HepG2 (cell line): ENCODE measurements around the gene PEMT. TPM values are rescaled to one million over a fixed set of nuclear protein-coding genes. Genes with fewer than 3 reads are reported as not detected.

Experiments used
- ATAC-seq: fragments of 200-7000 bp; cut with Tn5 transposase; 3 replicates; pipeline ENCODE4 v1.9.1; 2020; ENCODE audit warnings: mild to moderate bottlenecking, moderate library complexity
- BruUV-seq: library from RNA; stranded (reverse); fragments of 400-500 nt; replicated peaks from 2 replicates; lab custom pipeline; 2021; lab: Mats Ljungman, UMichigan
- CTCF ChIA-PET: fragments of 300-600 bp; formaldehyde crosslinking; extraction: SDS; loops from one replicate; lab custom pipeline; 2021; ENCODE audit warnings: low total read pairs, inconsistent platforms, low intra/inter-chr PET ratio; lab: Yijun Ruan, JAX
- POLR2A ChIA-PET: fragments of 350-600 bp; sonication (Branson Sonifier 250); formaldehyde crosslinking; loops from one replicate; lab custom pipeline; 2020; ENCODE audit warnings: antibody characterized with exemption, inconsistent platforms; lab: Yijun Ruan, JAX
- DNase-seq: peaks from one replicate; pipeline ENCODE4 v3.0.0-alpha.2; 2015; ENCODE audit warnings: low spot score
- FAIRE-seq: peaks from 3 replicates; lab custom pipeline; 2011; peaks lifted over from hg19 to GRCh38; lab: Jason Lieb, UNC
- H2AFZ ChIP-seq: one replicate; pipeline ENCODE4 v1.6.1; 2011; ENCODE audit warnings: low read length, inconsistent platforms
- H3K27ac ChIP-seq: fragments of 300-600 bp; 3 replicates; pipeline ENCODE4 v1.8.0; 2011; ENCODE audit warnings: mixed run types, mild to moderate bottlenecking, mixed read lengths, low read length, inconsistent platforms; ENCODE audit not compliant: insufficient read depth; ENCODE audit errors: extremely low read length
- H3K27me3 ChIP-seq, 2 experiments: fragments of 200-600 bp in 1 of 2; 2 replicates in 1 of 2; 3 replicates in 1 of 2; pipeline versions ENCODE4 v1.6.0 to v1.8.0; 2011; ENCODE audit warnings: low read length in 2 of 2, mild to moderate bottlenecking in 2 of 2, moderate library complexity in 2 of 2, inconsistent platforms in 1 of 2; ENCODE audit not compliant: insufficient read depth in 2 of 2, control insufficient read depth in 1 of 2
- H3K36me3 ChIP-seq, 2 experiments: fragments of 200-600 bp in 1 of 2; replicated peaks in 1 of 2; 2 replicates in 1 of 2; 3 replicates in 1 of 2; pipeline versions ENCODE4 v1.5.1 to v1.8.0; 2011; ENCODE audit warnings: low read length in 2 of 2, inconsistent platforms in 1 of 2; ENCODE audit not compliant: insufficient read depth in 2 of 2, control insufficient read depth in 1 of 2
- H3K4me1 ChIP-seq: 2 replicates; pipeline ENCODE4 v1.5.1; 2012; ENCODE audit warnings: low read length, inconsistent platforms; ENCODE audit not compliant: insufficient read depth
- H3K4me2 ChIP-seq: 2 replicates; pipeline ENCODE4 v1.6.0; 2011; ENCODE audit warnings: low read depth, low read length, inconsistent platforms
- H3K4me3 ChIP-seq, 3 experiments: fragments of 200-600 bp in 1 of 3; sonication (generic), shearing (Covaris generic) in 1 of 3; replicated peaks in 1 of 3; 2 replicates each; pipeline ENCODE4 v1.5.1; 2011 to 2016; ENCODE audit warnings: low read length in 3 of 3, inconsistent platforms in 2 of 3, low read depth in 2 of 3, mild to moderate bottlenecking in 2 of 3, control low read depth in 1 of 3, mixed read lengths in 1 of 3; ENCODE audit not compliant: insufficient read depth in 1 of 3
- H3K79me2 ChIP-seq: one replicate; pipeline ENCODE4 v1.6.1; 2011; ENCODE audit warnings: low read length, inconsistent platforms; ENCODE audit not compliant: insufficient read depth
- H3K9ac ChIP-seq: 2 replicates; pipeline ENCODE4 v1.6.0; 2011; ENCODE audit warnings: mild to moderate bottlenecking, low read depth, low read length, inconsistent platforms; ENCODE audit not compliant: insufficient read depth
- H3K9me3 ChIP-seq: 2 replicates; pipeline ENCODE4 v1.5.1; 2012; ENCODE audit warnings: mild to moderate bottlenecking, low read length
- H4K20me1 ChIP-seq: 2 replicates; pipeline ENCODE4 v1.6.0; 2011; ENCODE audit warnings: inconsistent platforms, mild to moderate bottlenecking, low read length, moderate library complexity; ENCODE audit not compliant: insufficient read depth
- HES4 ChIP-seq: sonication (generic); formaldehyde crosslinking; IDR thresholded peaks from 2 replicates; pipeline ENCODE4 v1.9.0; 2021; ENCODE audit warnings: mild to moderate bottlenecking, missing genetic modification reagents, borderline replicate concordance
- MAFG ChIP-seq: sonication (generic); formaldehyde crosslinking; IDR thresholded peaks from 2 replicates; pipeline ENCODE4 v1.5.1; 2020; ENCODE audit warnings: mild to moderate bottlenecking, missing genetic modification reagents
- MED8 ChIP-seq: sonication (generic); formaldehyde crosslinking; IDR thresholded peaks from 2 replicates; pipeline ENCODE4 v1.8.1; 2023; ENCODE audit warnings: mild to moderate bottlenecking, missing genetic modification reagents; ENCODE audit not compliant: insufficient replicate concordance
- SCMH1 ChIP-seq: sonication (generic); formaldehyde crosslinking; IDR thresholded peaks from 2 replicates; pipeline ENCODE4 v1.9.0; 2021; ENCODE audit warnings: missing genetic modification reagents, mild to moderate bottlenecking, borderline replicate concordance
- SOX13 ChIP-seq, 3 experiments: fragments of 450-650 bp in 1 of 3; sonication (generic) in 1 of 3; formaldehyde crosslinking in 1 of 3; IDR thresholded peaks in 2 of 3; conservative IDR thresholded peaks in 1 of 3; 2 replicates each; pipeline versions ENCODE4 v1.5.0 to v1.6.1; 2016 to 2020; ENCODE audit warnings: antibody characterized with exemption in 1 of 3, mild to moderate bottlenecking in 1 of 3, missing compliant biosample characterization in 1 of 3, missing genetic modification reagents in 1 of 3, moderate library complexity in 1 of 3
- ZC3H13 ChIP-seq: sonication (generic); formaldehyde crosslinking; IDR thresholded peaks from 2 replicates; pipeline ENCODE4 v1.8.1; 2023; ENCODE audit warnings: mild to moderate bottlenecking, missing genetic modification reagents, moderate library complexity
- ZFYVE20 ChIP-seq: sonication (generic); formaldehyde crosslinking; IDR thresholded peaks from 2 replicates; pipeline ENCODE4 v1.8.0; 2023; ENCODE audit warnings: low read depth, mild to moderate bottlenecking, moderate library complexity, missing genetic modification reagents, borderline replicate concordance
- ZNF354B ChIP-seq: sonication (generic); formaldehyde crosslinking; IDR thresholded peaks from 2 replicates; pipeline ENCODE4 v1.8.0; 2022; ENCODE audit warnings: mild to moderate bottlenecking, missing genetic modification reagents
- WGBS: methylation state at CpG from one replicate; pipeline ENCODE4 v1.1.6; 2017; ENCODE audit warnings: low lambda C conversion rate; 5-methylcytosine and 5-hydroxymethylcytosine counted together
- in situ Hi-C: cut with HindIII; loops from 2 replicates; pipeline ENCODE4 v1.10.0; 2017; ENCODE audit warnings: low pct_unique_long_range_greater_than_20kb; ENCODE audit not compliant: extremely low pct_ligation_motif_present
- intact Hi-C: fragments of 100-400 bp; cut with micrococcal nuclease; formaldehyde crosslinking; loops from one replicate; pipeline ENCODE4 v1.10.0; 2022; ENCODE audit not compliant: unreplicated experiment
- polyA plus RNA-seq, 8 experiments: library from polyadenylated mRNA; depleted of rRNA in 3 of 8; stranded (reverse) in 7 of 8; unstranded in 1 of 8; fragments of >200 nt; fragmentation: Illumina TruSeq in 4 of 8; extraction: Trizol in 4 of 8; gene quantifications; 2 replicates each; pipeline versions ENCODE4 v1.2.1 to v1.2.3, GENCODE V29; 2011 to 2016; ENCODE audit warnings: low read depth in 4 of 8, missing spikeins in 1 of 8, mixed read lengths in 1 of 8; ENCODE audit not compliant: insufficient read depth in 1 of 8
- total RNA-seq, 5 experiments: library from RNA; depleted of rRNA; stranded (reverse); fragments of >200 nt; fragmentation: Illumina TruSeq; extraction: Trizol; gene quantifications; 2 replicates each; pipeline ENCODE4 v1.2.3, GENCODE V29; 2016; ENCODE audit warnings: low read depth in 1 of 5
- TF ChIP-seq, protein P1 (sequence below): sonication (generic); formaldehyde crosslinking; conservative IDR thresholded peaks from 2 replicates; pipeline ENCODE4 v1.4.0; 2020; ENCODE audit warnings: missing genetic modification reagents
- TF ChIP-seq, protein P2 (sequence below): sonication (generic); formaldehyde crosslinking; IDR thresholded peaks from 2 replicates; pipeline ENCODE4 v1.5.1; 2020; ENCODE audit warnings: mild to moderate bottlenecking, missing genetic modification reagents

The PEMT gene
- total and polyA plus RNA-seq, 2 of the 13 experiments (the other 11 are each of a cell fraction or from before 2014, with no cell fraction given), result 31.7 to 43.6 TPM

DNA sequence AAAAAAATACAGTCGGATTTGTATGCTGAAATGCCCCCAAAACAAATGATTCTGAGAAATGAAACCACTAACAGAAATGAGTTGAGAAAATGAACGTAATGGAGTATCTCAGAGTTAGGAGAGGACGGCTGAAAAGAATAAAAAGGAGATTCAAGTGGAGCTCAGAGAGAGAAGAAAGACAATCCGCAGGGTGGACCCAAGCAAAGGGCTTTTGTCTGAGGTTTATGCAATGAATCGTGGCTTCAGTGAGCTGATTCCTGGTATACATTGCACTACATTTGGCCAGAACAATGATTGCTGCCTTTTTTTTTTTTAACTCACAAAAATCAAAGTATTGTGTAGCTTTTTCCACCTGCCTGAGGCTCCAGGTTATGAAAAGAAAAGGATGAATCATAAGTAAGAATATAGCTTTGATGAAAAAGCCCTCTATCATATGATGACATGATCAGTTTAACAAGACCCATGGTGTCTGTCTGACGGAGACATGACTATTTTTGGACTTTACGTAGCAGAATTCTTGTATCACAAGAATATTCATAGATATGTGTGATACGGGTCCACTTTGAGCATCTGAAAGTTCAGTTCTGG is 119.1 kb downstream of the PEMT start:
- ChIA-PET CTCF (no interaction called here), POLR2A (interaction anchor here (0.7 to 1.3 kb wide), 2 partner anchors 24 to 103 kb away, joined by 3 to 5 read pairs; partner anchors contain the start of gene RASD1)
- TF ChIP-seq ZNF354B (no peak), HES4 (CRISPR knock-in tag) (no peak)
- Histone ChIP-seq H3K9ac (no peak overlapping the region), H3K4me1 (peaks cover 48% of the 10 kb centered on the region), H3K27me3 (peaks cover 7 to 45% of the 10 kb centered on the region in 2 experiments; a peak in 3 of 5 replicates), H3K27ac (no peak overlapping the region), H3K4me3 (no peak overlapping the region), H3K4me2 (peak overlapping the region; percentile 20; the same call in 1 of the 2 replicates), H3K9me3 (no peaks in the 10 kb centered on the region), H2AFZ (no peak overlapping the region), H4K20me1 (no peaks in the 10 kb centered on the region), H3K79me2 (peaks cover 5% of the 10 kb centered on the region), H3K36me3 (no peaks in the 10 kb centered on the region)
- BruUV-seq, result no TSS peak
- intact Hi-C loops, result no loop called here
- in situ Hi-C loops, result no loop called here
- ATAC-seq (no peak), DNase-seq (no peak), FAIRE-seq (no peak)
- 26% methylated on average over 8 of the region's 8 CpGs for WGBS

DNA sequence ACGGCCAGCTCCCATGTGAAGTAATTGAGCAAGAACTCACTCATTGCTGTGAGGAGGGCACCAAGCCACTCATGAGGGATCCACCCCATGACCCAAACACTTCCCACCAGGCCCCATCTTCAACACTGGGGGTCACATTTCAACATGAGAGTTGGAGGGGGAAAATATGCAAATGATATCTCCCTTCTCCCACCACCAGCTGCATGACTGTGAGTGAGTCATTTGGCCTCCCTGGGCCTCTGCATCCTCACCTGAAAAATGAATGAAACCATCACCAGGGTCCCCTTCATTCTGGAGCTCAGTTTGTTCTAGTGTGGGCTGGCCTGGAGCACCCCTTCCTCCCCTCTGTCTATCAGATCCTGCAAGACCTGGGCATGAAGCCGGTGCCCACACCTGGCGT is 121.5 kb downstream of the PEMT start:
- ATAC-seq, result no peak
- Histone ChIP-seq H3K79me2 (no peaks in the 10 kb centered on the region), H3K36me3 (no peaks in the 10 kb centered on the region), H3K4me1 (peaks cover 49% of the 10 kb centered on the region), H3K9me3 (no peaks in the 10 kb centered on the region), H3K9ac (no peak overlapping the region), H3K4me3 (no peak overlapping the region), H3K27ac (no peak overlapping the region), H4K20me1 (no peaks in the 10 kb centered on the region), H3K4me2 (no peak overlapping the region)
- no peak for DNase-seq
- no peak for FAIRE-seq
- POLR2A ChIA-PET, result interaction anchor here (0.9 kb wide), 1 partner anchor 24 kb away, joined by 3 read pairs; no protein-coding TSS in a partner anchor
- TF ChIP-seq, protein P1, sequence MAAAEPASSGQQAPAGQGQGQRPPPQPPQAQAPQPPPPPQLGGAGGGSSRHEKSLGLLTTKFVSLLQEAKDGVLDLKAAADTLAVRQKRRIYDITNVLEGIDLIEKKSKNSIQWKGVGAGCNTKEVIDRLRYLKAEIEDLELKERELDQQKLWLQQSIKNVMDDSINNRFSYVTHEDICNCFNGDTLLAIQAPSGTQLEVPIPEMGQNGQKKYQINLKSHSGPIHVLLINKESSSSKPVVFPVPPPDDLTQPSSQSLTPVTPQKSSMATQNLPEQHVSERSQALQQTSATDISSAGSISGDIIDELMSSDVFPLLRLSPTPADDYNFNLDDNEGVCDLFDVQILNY, result no peak
- TF ChIP-seq SOX13 (IDR thresholded peaks at IDR 0.05) (no peak), SOX13 (CRISPR knock-in tag; conservative IDR thresholded peaks at IDR 0.05 in 1 of 2, IDR thresholded peaks at IDR 0.05 in 1 of 2) (no peak), ZFYVE20 (CRISPR knock-in tag) (no peak), MAFG (no peak), SCMH1 (no peak), ZC3H13 (CRISPR knock-in tag) (no peak), MED8 (CRISPR knock-in tag) (no peak)
- TF ChIP-seq, protein P2, sequence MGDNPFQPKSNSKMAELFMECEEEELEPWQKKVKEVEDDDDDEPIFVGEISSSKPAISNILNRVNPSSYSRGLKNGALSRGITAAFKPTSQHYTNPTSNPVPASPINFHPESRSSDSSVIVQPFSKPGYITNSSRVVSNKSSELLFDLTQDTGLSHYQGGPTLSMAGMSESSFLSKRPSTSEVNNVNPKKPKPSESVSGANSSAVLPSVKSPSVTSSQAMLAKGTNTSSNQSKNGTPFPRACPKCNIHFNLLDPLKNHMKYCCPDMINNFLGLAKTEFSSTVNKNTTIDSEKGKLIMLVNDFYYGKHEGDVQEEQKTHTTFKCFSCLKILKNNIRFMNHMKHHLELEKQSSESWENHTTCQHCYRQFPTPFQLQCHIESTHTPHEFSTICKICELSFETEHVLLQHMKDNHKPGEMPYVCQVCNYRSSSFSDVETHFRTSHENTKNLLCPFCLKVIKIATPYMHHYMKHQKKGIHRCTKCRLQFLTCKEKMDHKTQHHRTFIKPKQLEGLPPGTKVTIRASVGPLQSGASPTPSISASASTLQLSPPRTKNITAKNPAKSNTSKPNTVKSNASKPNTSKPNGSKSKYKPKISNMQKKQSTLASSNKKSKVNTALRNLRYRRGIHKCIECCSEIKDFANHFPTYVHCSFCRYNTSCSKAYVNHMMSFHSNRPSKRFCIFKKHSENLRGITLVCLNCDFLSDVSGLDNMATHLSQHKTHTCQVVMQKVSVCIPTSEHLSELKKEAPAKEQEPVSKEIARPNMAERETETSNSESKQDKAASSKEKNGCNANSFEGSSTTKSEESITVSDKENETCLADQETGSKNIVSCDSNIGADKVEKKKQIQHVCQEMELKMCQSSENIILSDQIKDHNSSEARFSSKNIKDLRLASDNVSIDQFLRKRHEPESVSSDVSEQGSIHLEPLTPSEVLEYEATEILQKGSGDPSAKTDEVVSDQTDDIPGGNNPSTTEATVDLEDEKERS (CRISPR knock-in tag), result no peak
- TF ChIP-seq, all 625 proteins: peak for 0
- BruUV-seq, result no TSS peak
- 94% methylated on average over 2 of the region's 3 CpGs for WGBS
- CTCF ChIA-PET, result no interaction called here
- Histone ChIP-seq H3K27me3 (peaks cover 7 to 47% of the 10 kb centered on the region in 2 experiments; a peak in 4 of 5 replicates), H2AFZ (no peak overlapping the region)
- intact Hi-C loops (no loop called here), in situ Hi-C loops (no loop called here)
